Stimulated activated CD4-positive, alpha-beta T cell treated with anti-CD3 and anti-CD28 coated beads, Interleukin-4, amount 100 ng/mL, for 24 hours (primary cell): ENCODE measurements around the gene NSMF.

Experiments
- DNase-seq: peaks from one replicate; pipeline ENCODE4 v3.0.0-alpha.2; 2020

Gene NSMF

GRCh38 chr9:137459152-137459600 is at the start of gene NSMF:
Gene NSMF (minus strand): TSS chr9:137459334. CDS start chr9:137459102, 232 bp downstream.
- DNase-seq, result peak; percentile 93

GRCh38 chr9:137506702-137507171 is 47.6 kb upstream of the NSMF start:
- no peak for DNase-seq

- no peak for DNase-seq
Observed at GRCh38 chr9:137506274-137506673, 47.1 kb upstream of the NSMF start.

GRCh38 chr9:137505421-137506140 is 46.4 kb upstream of the NSMF start:
- DNase-seq, result no peak

- no peak for DNase-seq
Observed at GRCh38 chr9:137504432-137504777, 45.3 kb upstream of the NSMF start.

GRCh38 chr9:137502008-137502911 is 43.1 kb upstream of the NSMF start:
- no peak for DNase-seq

- no peak for DNase-seq
Observed at GRCh38 chr9:137501457-137501856, 42.3 kb upstream of the NSMF start.

GRCh38 chr9:137500666-137501397 is 41.7 kb upstream of the NSMF start:
- no peak for DNase-seq

GRCh38 chr9:137499858-137500661 is 40.9 kb upstream of the NSMF start:
- DNase-seq, result no peak

- DNase-seq, result no peak
Observed at GRCh38 chr9:137499416-137499815, 40.3 kb upstream of the NSMF start.

- no peak for DNase-seq
Observed at GRCh38 chr9:137498720-137499150, 39.6 kb upstream of the NSMF start.

GRCh38 chr9:137497921-137498719 is 39.0 kb upstream of the NSMF start:
- DNase-seq, result no peak

GRCh38 chr9:137496601-137497375 is 37.7 kb upstream of the NSMF start:
- no peak for DNase-seq

GRCh38 chr9:137494550-137495351 is 35.6 kb upstream of the NSMF start:
- no peak for DNase-seq

- no peak for DNase-seq
Observed at GRCh38 chr9:137494104-137494544, 35.0 kb upstream of the NSMF start.

- no peak for DNase-seq
Observed at GRCh38 chr9:137493364-137494103, 34.4 kb upstream of the NSMF start.

- DNase-seq, result no peak
Observed at GRCh38 chr9:137492464-137493363, 33.6 kb upstream of the NSMF start.
